SH-SY5Y (cell line): ENCODE measurements around the gene GRIK2.

Experiments
- GATA2 ChIP-seq: IDR thresholded peaks from 2 replicates; pipeline ENCODE4 v1.6.1; 2011; ENCODE audit warnings: mild to moderate bottlenecking, low read depth, low read length
- GATA3 ChIP-seq: IDR thresholded peaks from 2 replicates; pipeline ENCODE4 v1.6.1; 2011; ENCODE audit warnings: low read depth, mild to moderate bottlenecking, low read length, moderate library complexity

DNA sequence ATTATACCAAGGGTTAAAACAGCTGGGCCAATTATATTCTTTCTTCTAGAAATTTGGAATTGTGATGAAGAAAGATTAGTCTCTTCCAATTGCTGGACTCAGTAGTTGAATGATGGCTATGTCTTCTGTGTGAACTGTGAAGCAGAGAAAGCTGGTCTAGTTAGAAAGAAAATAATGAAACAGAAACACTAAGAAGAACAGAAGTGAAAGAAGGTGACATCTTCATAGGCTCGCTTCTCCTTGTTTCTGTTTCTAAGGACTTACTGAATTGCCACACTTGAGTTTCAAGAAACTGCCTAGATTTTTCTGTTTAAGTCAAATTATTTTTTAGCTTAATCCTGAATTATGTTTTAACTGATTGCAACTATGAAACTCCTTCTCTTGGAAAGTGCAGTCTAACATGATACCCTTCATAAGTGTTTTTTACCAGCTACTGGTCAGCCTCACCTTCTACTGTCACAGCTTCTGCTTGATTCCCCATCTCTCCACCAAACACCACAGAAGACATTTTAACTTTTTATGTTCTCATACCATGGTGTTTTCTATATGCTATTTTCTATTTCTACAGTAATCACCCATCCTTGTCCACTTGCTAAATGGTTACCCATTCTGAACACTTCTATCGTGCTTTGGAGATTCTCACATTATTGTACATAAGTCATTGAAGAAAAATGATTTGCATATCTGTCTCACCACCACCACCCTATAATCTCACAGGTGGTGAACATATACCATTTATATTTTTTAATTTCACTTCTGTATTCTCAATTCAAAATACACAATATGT lies 268.8 kb downstream of the GRIK2 start:
- TF ChIP-seq GATA2 (no peak), GATA3 (no peak)
